Right lobe of liver (tissue), 6 donors: ENCODE data around the gene ULBP1. TPM values are rescaled to one million over a fixed set of nuclear protein-coding genes. Genes with fewer than 3 reads are reported as not detected.
"Not testable (repeated sequence)": the region's sequence is repeated elsewhere in the genome, so short reads cannot be mapped to it uniquely, and the experiment has no call there.

Source experiments
- ATAC-seq, 4 donors: fragments of 200-7000 bp; cut with Tn5 transposase; one replicate each; pipeline ENCODE4 v1.9.1; 2020; ENCODE audit warnings: mild to moderate bottlenecking in 4 of 4, moderate library complexity in 4 of 4
- DNase-seq, 3 donors: peaks; one replicate each; pipeline ENCODE4 v3.0.0-alpha.2; 2020
- H3K27ac ChIP-seq, 3 donors: fragments of 200-600 bp; one replicate each; pipeline ENCODE4 v1.8.0; 2022
- H3K27me3 ChIP-seq, 2 donors: fragments of 200-600 bp; one replicate each; pipeline ENCODE4 v1.8.0; 2022
- H3K36me3 ChIP-seq, 4 donors: fragments of 200-600 bp; sonication (generic) in 1 of 4; one replicate each; pipeline versions ENCODE4 v1.5.1 to v1.8.0; 2017 to 2022; ENCODE audit warnings: control low read depth in 1 of 4
- H3K4me1 ChIP-seq, 4 donors: fragments of 200-600 bp; sonication (generic) in 1 of 4; one replicate each; pipeline versions ENCODE4 v1.5.1 to v1.8.0; 2017 to 2022; ENCODE audit warnings: control low read depth in 1 of 4
- H3K4me3 ChIP-seq, 3 donors: fragments of 200-600 bp; one replicate each; pipeline ENCODE4 v1.8.0; 2022
- H3K9me3 ChIP-seq, 4 donors: fragments of 200-600 bp; sonication (generic) in 1 of 4; one replicate each; pipeline versions ENCODE4 v1.5.1 to v1.8.0; 2017 to 2022; ENCODE audit warnings: control low read depth in 1 of 4
- CTCF ChIP-seq, 4 donors: fragments of 200-600 bp in 3 of 4; fragments of 450-650 bp in 1 of 4; IDR thresholded peaks; one replicate each; pipeline versions ENCODE4 v1.5.1 to v1.8.0; 2016 to 2022; ENCODE audit warnings: antibody characterized with exemption in 4 of 4, mild to moderate bottlenecking in 2 of 4
- POLR2A ChIP-seq: fragments of 450-650 bp; IDR thresholded peaks from one replicate; pipeline ENCODE4 v1.6.1; 2017; ENCODE audit warnings: antibody characterized with exemption, mild to moderate bottlenecking
- WGBS: methylation state at CpG from one replicate; pipeline ENCODE4 v1.1.6; 2018; ENCODE audit warnings: low coverage, low lambda C conversion rate; ENCODE audit not compliant: insufficient coverage; ENCODE audit errors: missing lambda C conversion rate; 5-methylcytosine and 5-hydroxymethylcytosine counted together
- intact Hi-C, 2 donors: fragments of 100-400 bp; cut with DNase I; formaldehyde crosslinking; loops; one replicate each; pipeline versions ENCODE4 v1.11.2 to v1.14.1; 2022
- total RNA-seq, 6 experiments: library from RNA; depleted of rRNA in 2 of 6; stranded (reverse); fragments of >200 nt in 2 of 6; fragmentation: NEBNext Ultra II Directional in 3 of 6; extraction: Animal tissue kit (Norgen Biotek cat#: 25700) in 3 of 6; gene quantifications; one replicate each; pipeline versions ENCODE4 v1.1.0 to v1.2.4, GENCODE V29; 2016 to 2023
- donor health status: DM: no; HTN: yes; CAD: no.
- donor health status: DM: no; HTN: no; CAD: no.
- donor health status: DM: no; HTN: no; CAD: no.
- donor health status: DM: no; HTN: yes; CAD: no.
- donor health status: DM: no; HTN: yes; CAD: no.

ULBP1 gene
- total RNA-seq, 6 experiments from 2014 or later = 0.07 to 0.43 (median 0.12) TPM; not detected in 1

GRCh38 chr6:149919834-149920225, 43.9 kb upstream of the ULBP1 start:
- no peak for DNase-seq

GRCh38 chr6:149921361-149921760, 42.4 kb upstream of the ULBP1 start:
- Histone ChIP-seq H3K27ac (no peak overlapping the region), H3K4me3 (no peak overlapping the region), H3K9me3 (no peaks in the 10 kb centered on the region), H3K27me3 (no peaks in the 10 kb centered on the region), H3K4me1 (peaks cover 0 to 5% (median 0%) of the 10 kb centered on the region in 4 donors), H3K36me3 (no peaks in the 10 kb centered on the region)
- ATAC-seq = no peak
- no peak for DNase-seq
- TF ChIP-seq CTCF (IDR thresholded peaks at IDR 0.05) (no peak), POLR2A (no peak)
- WGBS = 100% methylated on average over 1 of the region's 6 CpGs
- intact Hi-C loops = loop anchor here in 1 of 2 donors (5.0 kb wide), 1 partner anchor 84 kb away; no protein-coding TSS in a partner anchor

More at GRCh38 chr6:149919834-149920225, 43.9 kb upstream of the ULBP1 start:
- no peaks in the 10 kb centered on the region for H3K9me3 ChIP-seq
- no peak overlapping the region for H3K27ac ChIP-seq
- ATAC-seq = no peak
- H3K27me3 ChIP-seq = no peaks in the 10 kb centered on the region
- no peak overlapping the region for H3K4me3 ChIP-seq
- peaks cover 0 to 5% (median 0%) of the 10 kb centered on the region in 4 donors for H3K4me1 ChIP-seq
- whole genome bisulfite sequencing = 71% methylated on average over 1 of the region's 4 CpGs
- intact Hi-C loops = loop anchor here in 1 of 2 donors (5.0 kb wide), 1 partner anchor 83 kb away; no protein-coding TSS in a partner anchor
- no peaks in the 10 kb centered on the region for H3K36me3 ChIP-seq
- TF ChIP-seq CTCF (IDR thresholded peaks at IDR 0.05) = no peak
- TF ChIP-seq POLR2A = no peak

- not testable (repeated sequence) for H3K27me3 ChIP-seq, DNase-seq, H3K4me1 ChIP-seq, H3K36me3 ChIP-seq, H3K9me3 ChIP-seq, H3K27ac ChIP-seq, H3K4me3 ChIP-seq, ATAC-seq
- 62% methylated on average over 4 of the region's 5 CpGs for WGBS
- intact Hi-C loops = loop anchor here in 1 of 2 donors (5.0 kb wide), 1 partner anchor 85 kb away; no protein-coding TSS in a partner anchor
These were observed 41.7 kb upstream of the ULBP1 start for GRCh38 chr6:149922091-149922490.

GRCh38 chr6:149922642-149923326, 41.0 kb upstream of the ULBP1 start, which contains the start of gene RAET1G:
Gene RAET1G, minus strand, starts transcription at chr6:149923121. Its CDS starts 111 bp downstream, at chr6:149923010.
- ATAC-seq (peak; percentile 87 to 89 (median 88)), DNase-seq (peak; percentile 89 to 92 (median 91))
- TF ChIP-seq POLR2A (no peak), CTCF (IDR thresholded peaks at IDR 0.05) (no peak)
- H3K4me1 ChIP-seq = peaks cover 0 to 5% (median 0%) of the 10 kb centered on the region in 4 donors
- H3K27ac ChIP-seq = no peak within 1 kb of the TSS
- H3K9me3 ChIP-seq = no peaks in the 10 kb centered on the region
- intact Hi-C loops = loop anchor here in 1 of 2 donors (5.0 kb wide), 1 partner anchor 85 kb away; no protein-coding TSS in a partner anchor
- H3K4me3 ChIP-seq = peak within 1 kb of the TSS; percentile 23 to 50 (median 44)
- WGBS = 1% methylated on average over 16 of the region's 40 CpGs
- no peaks in the 10 kb centered on the region for H3K27me3 ChIP-seq
- no peaks in the 10 kb centered on the region for H3K36me3 ChIP-seq

GRCh38 chr6:149923327-149923986, 40.3 kb upstream of the ULBP1 start:
- no peak overlapping the region for H3K27ac ChIP-seq
- peak overlapping the region; percentile 23 to 50 (median 44) for H3K4me3 ChIP-seq
- no peaks in the 10 kb centered on the region for H3K27me3 ChIP-seq
- H3K9me3 ChIP-seq = no peaks in the 10 kb centered on the region
- peaks cover 0 to 5% (median 0%) of the 10 kb centered on the region in 4 donors for H3K4me1 ChIP-seq
- ATAC-seq = no peak
- H3K36me3 ChIP-seq = no peaks in the 10 kb centered on the region
- intact Hi-C loops = loop anchor here in 1 of 2 donors (5.0 kb wide), 1 partner anchor 86 kb away; no protein-coding TSS in a partner anchor
- 30% methylated on average over 33 of the region's 33 CpGs for WGBS
- TF ChIP-seq CTCF (IDR thresholded peaks at IDR 0.05) (no peak), POLR2A (no peak)
- DNase-seq = no peak
